Right ventricle myocardium inferior (tissue), 1 donor: Measurements from ENCODE around the gene NEBL. TPM values are rescaled to one million over a fixed set of nuclear protein-coding genes. Genes with fewer than 3 reads are reported as not detected.

ENCODE experiments used
- ATAC-seq: fragments of 200-7000 bp; cut with Tn5 transposase; one replicate; pipeline ENCODE4 v1.9.1; 2020; ENCODE audit warnings: mild to moderate bottlenecking, moderate library complexity
- DNase-seq: peaks from one replicate; pipeline ENCODE4 v3.0.0; 2021; ENCODE audit errors: missing footprints
- intact Hi-C: fragments of 100-400 bp; cut with DNase I; formaldehyde crosslinking; loops from one replicate; pipeline ENCODE4 v1.11.0; 2022
- total RNA-seq: library from RNA; stranded (reverse); fragmentation: NEBNext Ultra II Directional; extraction: Animal tissue kit (Norgen Biotek cat#: 25700); gene quantifications from one replicate; pipeline ENCODE4 v1.2.1, GENCODE V29; 2021
- donor health status: DM: no; HTN: yes; CAD: no; lungs with severe emphysema.

NEBL gene
- total RNA-seq, 1 donor from 2014 or later: 666 TPM

DNA sequence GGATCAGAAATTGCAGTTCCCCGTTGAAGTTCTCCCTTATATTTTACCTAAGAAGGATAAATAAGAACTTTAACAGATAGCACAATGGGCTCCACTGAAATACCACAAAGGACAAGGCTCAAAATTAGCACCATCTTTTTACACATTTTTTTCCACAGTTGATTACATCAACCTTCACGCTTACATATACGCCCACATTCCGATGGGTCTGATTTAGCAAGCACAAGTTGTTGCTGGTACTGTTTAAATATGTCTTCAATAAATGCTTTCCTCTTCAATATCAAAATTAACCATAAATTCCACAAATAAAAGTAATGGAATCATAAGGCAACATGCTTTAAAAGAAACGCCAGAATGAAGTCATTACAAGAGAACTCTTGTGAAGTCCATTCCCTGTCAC, 79.5 kb downstream of the NEBL start:
- DNase-seq: no peak
- intact Hi-C loops: no loop called here
- ATAC-seq: no peak

DNA sequence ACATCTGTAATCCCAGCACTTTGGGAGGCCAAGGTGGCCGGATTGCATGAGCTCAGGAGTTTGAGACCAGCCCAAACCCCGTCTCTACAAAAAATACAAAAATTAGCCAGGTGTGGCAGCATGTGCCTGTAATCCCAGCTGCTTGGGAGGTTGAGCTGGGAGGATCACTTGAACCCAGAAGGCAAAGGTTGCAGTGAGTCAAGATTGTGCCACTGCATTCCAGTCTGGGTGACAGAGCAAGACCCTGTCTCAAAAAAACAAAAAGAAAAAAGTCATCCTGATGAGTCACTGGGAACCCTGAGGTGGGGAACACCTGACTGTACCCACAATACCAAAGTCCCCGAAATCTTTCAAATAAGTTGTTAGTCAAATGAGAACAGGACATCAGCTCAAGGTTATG, 80.0 kb downstream of the NEBL start:
- ATAC-seq: no peak
- no peak for DNase-seq
- intact Hi-C loops: no loop called here

DNA sequence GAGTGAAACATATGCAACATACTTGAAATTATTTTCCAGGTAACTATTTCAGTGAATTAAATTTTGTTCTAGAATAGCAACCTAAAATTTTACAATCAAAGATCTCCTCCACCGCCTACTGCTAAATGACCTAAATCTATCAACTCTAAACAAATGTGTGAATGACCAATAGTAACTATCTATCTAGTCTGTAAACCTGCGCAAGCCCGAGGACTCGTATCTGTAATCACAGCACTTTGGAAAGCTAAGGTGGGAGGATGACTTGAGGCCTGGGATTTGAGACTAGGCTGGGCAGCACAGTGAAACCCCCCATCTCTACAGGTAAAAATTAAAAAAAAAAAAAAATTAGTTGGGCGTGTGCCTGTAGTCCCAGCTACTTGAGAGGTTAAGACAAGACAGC, 83.0 kb downstream of the NEBL start:
- intact Hi-C loops: no loop called here
- ATAC-seq: no peak

DNA sequence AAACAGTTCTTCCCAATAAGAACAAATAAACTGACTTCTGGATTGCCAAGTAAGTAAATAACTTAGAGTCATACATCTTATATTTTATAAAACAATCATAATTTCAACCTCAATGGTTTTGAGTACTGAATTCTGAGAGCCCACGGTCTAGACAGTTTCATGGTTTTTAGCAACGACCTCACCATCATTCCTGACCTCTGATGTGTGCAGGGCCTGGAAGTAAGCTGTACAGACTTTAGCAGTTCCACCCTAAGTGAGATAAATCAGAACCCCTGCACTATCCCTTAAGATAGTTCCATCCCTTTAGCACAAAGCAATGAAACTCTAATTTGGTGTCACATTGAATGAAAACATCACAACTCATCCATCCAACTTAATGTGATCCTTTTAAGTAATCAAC, 86.0 kb downstream of the NEBL start:
- ATAC-seq: no peak
- intact Hi-C loops: no loop called here

More for the DNA sequence above, 83.0 kb downstream of the NEBL start:
- no peak for DNase-seq

DNA sequence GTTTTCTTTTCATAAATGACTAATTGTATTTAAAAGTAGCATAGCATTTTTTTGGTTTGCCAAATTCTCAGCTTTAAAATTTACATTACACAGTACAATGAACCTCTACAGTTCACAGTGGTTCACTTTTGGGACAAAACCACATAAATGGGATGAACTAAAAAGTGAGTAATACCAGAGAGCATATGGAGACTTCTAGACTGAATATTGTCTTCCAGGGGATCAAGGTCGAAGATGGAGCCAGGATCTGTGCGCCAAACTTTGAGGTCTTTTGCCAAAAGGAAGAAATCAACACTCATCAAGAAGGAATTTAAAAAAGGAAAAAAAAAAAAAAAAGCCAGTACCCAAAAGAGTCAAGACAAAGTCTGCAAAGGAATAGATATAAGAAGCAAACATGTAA, 87.5 kb downstream of the NEBL start:
- intact Hi-C loops: no loop called here
- DNase-seq (no peak), ATAC-seq (no peak)

More for the DNA sequence above, 86.0 kb downstream of the NEBL start:
- DNase-seq: no peak

DNA sequence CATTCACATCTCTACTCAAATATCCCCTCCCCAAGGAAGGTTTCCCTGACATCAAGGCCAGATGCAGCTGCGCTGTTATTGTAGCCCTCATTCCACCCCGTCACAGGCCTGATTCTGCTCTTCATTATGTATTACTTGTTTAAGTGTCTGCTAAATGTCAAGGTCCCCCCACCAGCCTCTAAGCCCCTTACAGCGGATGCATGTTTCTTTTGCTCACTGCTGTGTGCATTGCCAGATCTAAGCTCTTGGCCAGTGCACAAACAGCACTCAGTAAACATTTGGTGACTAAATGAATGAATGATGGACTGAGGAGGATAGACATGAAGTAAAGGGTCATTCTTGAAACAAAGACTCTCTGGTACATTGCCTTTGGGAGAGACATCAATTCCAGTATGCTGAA, 90.6 kb downstream of the NEBL start:
- DNase-seq: no peak
- intact Hi-C loops: no loop called here
- peak; percentile 23 for ATAC-seq

DNA sequence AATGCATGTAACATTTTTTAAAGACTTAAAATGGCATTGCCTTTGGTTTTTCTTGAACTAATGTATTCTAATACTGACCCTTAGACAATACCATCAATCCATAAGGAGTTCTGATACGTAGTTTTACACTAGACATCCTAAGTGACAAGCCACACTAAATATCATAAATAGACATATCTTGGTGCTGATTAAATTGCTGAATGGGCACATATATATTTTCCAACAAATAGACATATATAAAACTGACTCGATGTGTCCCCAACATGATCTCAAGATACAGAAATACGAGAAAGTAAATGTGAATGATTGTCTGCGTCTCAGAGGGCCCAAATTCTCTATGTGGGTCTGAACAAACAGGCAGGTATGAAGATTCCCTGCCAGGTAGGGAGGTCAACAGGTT, 99.8 kb downstream of the NEBL start:
- ATAC-seq (no peak), DNase-seq (no peak)
- intact Hi-C loops: no loop called here

DNA sequence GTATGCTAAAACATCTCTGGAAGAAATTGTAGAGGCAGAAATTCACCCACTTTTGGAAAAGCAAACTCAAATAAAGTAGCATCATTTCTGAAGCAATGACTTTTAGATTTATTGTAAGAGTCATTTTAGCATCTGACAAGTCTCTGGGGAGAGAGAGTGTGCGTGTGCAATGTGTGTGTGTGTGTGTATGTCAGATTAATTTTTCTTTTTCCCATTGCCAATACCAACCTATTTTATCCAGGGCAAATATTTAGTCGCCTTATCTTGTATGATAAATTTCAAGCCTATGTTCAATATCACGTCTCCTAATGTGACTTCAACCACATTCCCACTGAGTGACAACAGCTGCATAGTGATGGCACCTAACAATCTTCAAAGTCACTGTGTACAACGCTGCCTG, 101.7 kb downstream of the NEBL start:
- ATAC-seq (no peak), DNase-seq (no peak)
- intact Hi-C loops: no loop called here

DNA sequence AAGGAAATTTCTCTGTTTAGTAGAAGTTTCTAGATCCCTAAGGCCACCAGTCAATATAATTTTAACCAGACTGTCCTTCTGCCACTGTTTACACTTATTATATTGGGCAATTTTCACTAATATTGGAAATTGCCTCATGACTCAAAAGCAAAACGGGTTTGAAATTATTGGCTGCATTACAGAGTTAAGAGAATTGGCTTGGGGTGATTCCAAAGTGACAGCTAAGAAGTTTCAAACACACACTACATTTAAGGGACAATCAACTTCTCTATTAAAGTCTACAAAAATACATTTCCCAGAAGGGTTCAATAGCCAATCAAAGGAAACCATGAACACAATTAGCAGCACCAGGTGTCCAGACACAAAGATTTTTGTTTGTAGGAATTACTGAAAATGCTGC, 111.9 kb downstream of the NEBL start:
- ATAC-seq (no peak), DNase-seq (no peak)
- intact Hi-C loops: no loop called here

DNA sequence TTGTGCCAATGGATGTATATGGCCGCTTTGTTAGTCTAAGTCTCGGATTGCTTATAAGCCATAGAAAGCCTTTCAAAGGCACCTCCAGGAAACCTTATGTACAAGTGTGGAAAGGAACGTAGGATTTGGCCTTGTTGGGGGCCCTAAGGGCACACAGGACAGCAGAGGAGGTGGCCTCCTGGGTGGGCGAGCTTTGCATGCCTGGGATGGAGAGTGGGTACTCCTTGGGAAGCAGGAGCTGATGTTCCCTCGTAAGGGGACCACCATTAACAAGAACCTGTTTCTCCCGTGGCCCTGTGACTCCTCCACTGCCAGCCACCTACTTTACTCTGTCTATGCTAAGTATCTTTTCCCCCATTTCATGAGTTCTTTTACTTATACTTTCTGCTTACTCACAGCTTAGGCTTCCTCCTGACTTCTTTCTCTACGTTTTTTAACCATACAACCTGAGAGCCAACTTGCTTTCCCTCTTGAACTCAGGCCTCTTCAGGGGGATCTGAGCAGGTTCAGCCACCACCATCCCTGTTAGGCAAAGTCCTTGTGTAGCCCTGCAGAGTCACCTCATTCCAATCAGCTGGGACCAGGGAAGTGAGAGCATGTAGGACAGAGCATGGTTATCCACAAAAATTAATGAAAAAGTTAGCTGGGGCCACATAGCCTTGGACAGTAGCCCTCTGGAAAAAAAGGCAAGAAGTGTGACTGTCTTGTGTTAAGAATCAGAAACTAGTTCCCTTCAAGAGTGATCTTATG, 118.9 kb downstream of the NEBL start:
- DNase-seq (no peak), ATAC-seq (peak; percentile 10)
- intact Hi-C loops: no loop called here

DNA sequence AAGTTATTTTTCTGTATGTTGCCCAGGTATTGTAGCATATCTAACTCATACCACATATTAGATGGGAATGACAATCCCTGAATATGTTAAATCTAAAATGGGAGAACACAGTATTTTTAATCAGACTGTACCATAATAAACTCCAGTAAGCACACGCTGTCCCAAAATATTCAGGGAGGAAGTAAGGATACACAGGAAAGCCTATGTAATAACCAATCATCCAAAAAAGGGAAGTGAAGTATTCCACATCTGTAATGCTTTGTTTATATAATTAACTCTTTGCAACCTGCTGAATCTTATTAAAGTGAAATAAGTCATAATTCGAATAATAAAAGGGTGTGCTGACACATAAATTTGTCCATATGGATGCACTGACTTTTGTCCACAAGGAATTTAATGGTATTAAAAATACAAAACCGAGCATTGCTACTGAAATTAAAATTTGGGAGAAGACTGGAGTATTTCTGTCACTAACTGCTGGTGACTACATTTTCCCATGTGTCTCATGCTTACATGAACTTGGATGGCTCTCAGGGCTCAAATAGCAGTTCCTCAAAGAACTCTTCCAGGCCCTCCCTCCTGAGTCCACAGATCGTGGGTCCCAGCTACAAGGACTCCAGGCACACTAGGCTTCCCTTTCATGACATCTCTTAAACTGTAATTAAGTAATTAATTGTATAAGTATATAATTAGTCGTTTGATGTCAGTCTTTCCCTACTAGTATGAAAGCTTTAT, 120.6 kb downstream of the NEBL start:
- ATAC-seq: no peak
- no peak for DNase-seq
- intact Hi-C loops: no loop called here

DNA sequence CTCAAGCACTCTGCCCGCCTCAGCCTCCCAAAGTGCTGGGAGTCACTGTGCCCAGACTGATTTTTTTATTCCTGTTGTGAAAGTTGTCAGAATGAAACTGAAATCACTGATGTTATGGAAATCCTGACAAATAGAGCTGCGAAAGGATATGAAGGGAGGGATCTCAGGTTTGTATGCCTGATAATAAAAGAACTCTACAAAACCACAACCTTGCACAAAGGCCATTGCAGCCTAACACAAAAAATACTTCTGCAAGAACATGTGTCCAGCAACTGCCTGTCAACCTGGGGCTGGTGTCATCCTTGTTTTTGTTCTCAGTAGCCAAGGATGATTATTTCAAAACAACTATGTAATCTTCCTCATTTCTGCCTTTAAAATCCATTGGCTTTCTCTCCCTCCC, 126.1 kb downstream of the NEBL start:
- ATAC-seq (no peak), DNase-seq (no peak)
- intact Hi-C loops: no loop called here

DNA sequence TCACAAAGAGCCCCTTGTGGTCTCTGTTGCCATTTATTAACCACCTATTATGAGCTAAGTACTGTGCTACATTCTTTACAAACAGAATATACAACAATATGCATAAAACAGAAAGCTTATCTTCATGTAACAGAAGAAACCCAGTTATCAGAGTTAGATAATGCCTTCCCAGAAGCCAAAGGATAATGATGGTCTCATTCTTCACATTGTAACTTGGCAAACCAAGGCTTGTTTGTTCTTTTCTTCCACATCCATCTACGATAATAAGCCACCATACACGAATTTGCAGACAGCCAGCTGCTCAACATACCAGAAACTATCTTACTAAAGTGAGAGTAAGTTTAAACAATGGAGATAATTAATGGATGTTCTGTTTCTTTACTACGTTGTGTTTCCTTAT, 127.6 kb downstream of the NEBL start:
- DNase-seq: no peak
- ATAC-seq: no peak
- intact Hi-C loops: loop anchor here (5.0 kb wide), 1 partner anchor 952 kb away; the partner anchor contains the start of gene PLXDC2

DNA sequence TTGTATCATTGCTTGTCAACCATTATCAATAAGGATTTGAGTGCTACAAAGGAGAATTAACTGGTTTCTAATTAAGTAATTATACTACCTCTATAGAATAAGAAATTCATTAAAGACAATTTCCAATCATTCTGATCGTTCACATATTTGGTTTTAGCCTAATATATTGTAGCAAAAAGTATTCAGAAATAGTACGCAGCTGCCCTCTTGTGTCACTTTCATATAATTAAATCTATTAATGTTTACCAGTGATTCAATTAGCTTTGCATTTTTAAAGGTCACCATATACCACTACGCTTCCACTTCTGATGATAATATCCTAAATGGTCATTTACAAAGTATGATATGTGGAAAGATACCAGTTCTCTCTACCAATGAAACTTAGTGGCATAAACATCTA, 128.3 kb downstream of the NEBL start:
- DNase-seq (no peak), ATAC-seq (no peak)
- intact Hi-C loops: loop anchor here (5.0 kb wide), 1 partner anchor 952 kb away; the partner anchor contains the start of gene PLXDC2

DNA sequence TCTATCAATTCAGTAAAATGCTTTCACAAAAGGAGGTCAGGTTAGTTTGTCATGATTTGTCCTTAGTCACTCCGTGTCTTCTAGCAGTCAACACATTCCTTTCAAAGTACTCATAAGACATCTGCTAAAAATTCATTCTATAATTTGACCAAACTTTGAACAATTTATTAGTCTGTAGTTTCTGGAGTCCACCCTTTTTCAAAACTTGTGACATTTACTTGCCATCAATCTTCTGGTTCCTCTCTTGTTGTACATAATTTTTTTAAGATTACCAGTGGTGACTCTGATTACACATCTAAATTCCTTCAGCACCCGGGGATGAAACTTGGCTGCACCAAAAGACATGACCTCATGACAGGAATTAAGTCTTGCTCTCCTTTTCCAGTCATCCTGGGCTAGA, 130.1 kb downstream of the NEBL start:
- DNase-seq: no peak
- ATAC-seq: no peak
- intact Hi-C loops: loop anchor here (5.0 kb wide), 1 partner anchor 950 kb away; the partner anchor contains the start of gene PLXDC2

DNA sequence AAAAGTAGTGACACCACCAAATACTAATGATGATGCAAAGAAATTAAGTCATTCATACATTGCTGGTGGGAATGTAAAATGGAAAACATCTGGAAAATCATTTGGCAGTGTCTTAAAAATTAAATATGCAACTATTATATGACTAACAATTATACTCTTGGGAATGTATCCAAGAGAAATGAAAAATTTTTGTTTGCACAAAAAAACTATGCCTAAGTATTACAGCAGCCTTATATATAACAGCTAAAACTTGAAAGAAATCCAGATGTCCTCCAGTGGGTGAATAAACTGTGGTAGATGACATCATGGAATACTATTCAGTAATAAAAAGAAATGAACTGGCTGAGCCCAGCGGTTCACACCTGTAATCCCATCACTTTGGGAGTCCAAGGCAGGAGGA, 132.0 kb downstream of the NEBL start:
- intact Hi-C loops: loop anchor here (5.0 kb wide), 1 partner anchor 948 kb away; the partner anchor contains the start of gene PLXDC2
- DNase-seq: no peak
- ATAC-seq: no peak

DNA sequence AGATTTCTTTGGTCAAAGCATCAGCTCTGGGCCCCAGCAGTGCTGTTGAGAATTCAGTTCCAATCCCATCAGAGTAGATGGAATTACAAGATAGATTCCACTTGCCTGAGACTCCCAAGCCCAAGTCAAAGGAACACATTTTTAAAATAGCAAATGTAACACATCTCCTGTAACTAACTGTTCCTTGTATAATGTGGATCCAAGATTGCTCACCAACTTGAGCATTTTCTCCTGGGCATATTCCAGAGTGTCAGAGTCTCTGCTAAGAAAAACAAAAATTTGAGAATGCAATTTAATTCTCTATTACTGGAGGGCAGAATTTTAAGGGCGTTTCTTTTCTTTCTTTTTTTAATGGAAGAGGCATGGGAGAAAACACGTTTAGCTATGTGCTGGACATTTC, 136.7 kb downstream of the NEBL start:
- ATAC-seq: no peak
- DNase-seq: no peak
- intact Hi-C loops: no loop called here

DNA sequence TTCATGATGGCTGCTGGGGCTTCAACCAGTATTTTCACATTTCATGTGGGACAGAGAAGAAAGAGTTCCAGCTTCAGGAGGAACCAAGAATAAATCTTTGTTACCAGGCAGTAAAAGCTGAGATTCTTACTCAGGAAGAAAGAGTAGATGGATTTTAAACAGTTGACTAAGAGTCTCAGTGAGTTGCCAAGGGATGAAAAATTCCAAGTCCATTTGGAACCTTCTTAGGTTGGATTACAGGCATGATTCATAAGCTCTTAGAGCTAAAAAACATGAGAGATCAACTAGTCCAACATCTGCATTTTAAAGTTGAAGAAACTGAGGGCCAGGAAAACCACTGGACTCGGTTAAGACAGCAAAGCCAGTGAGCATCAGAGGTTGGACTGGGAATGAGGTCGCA, 148.6 kb downstream of the NEBL start:
- no peak for DNase-seq
- ATAC-seq: no peak
- intact Hi-C loops: no loop called here

DNA sequence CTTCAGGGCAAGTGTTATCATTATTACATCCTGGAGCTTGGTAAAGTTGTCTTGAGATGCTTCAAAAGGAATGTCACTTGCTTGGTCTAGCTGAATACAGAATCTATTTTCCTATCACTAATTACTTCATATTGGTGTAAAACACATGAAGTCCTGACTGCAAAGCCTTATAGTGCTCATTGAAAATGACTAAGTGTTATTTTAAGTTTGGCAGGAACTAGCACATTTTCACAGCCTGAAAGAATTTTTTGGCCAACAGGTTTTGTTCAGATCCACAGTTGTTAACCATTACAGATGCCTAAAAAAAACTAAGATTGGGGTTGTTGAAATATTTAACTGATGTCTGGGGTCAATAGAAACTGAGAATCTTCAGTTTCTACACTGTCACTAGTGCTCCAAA, 149.3 kb downstream of the NEBL start:
- intact Hi-C loops: no loop called here
- no peak for ATAC-seq

DNA sequence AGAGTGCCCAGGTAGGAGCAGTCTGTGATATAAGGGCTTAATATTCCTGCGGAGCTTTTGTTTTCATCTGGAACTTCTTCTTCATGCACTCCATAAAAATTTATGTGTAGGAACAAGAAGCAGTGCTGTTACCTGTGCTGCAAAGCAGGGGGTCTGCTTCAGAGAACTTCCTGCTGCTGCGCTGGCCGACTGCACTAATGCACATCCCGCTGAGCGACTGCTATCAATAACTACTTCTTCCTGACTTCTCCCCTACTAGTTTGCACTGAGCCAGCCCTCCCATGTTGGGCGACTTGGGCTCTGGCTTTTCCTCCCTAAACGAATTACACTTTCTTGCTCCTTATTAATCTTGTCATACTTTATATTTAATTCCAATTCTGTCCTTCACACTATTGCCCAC, 150.3 kb downstream of the NEBL start:
- intact Hi-C loops: no loop called here
- ATAC-seq (no peak), DNase-seq (no peak)

More for the DNA sequence above, 149.3 kb downstream of the NEBL start:
- DNase-seq: no peak
